H1 (cell line): ENCODE data around the gene CNOT3. TPM values are rescaled to one million over a fixed set of nuclear protein-coding genes. Genes with fewer than 3 reads are reported as not detected.

ENCODE experiments used
- CTCF ChIA-PET: fragments of 300-600 bp; sonication (Branson Sonifier 250); formaldehyde crosslinking; loops from one replicate; lab custom pipeline; 2021; ENCODE audit not compliant: partially characterized antibody; lab: Charles Lee
- POLR2A ChIA-PET: fragments of 300-600 bp; sonication (Branson Sonifier 250); formaldehyde crosslinking; loops from one replicate; lab custom pipeline; 2021; ENCODE audit warnings: inconsistent platforms; ENCODE audit not compliant: partially characterized antibody; lab: Charles Lee
- DNase-seq, 2 experiments: peaks; one replicate each; pipeline versions ENCODE4 v3.0.0 to v3.0.0-alpha.2; 2010 to 2022; ENCODE audit warnings: low spot score in 2 of 2, low read depth in 1 of 2, mixed read lengths in 1 of 2
- FAIRE-seq: peaks from 2 replicates; lab custom pipeline; 2011; peaks lifted over from hg19 to GRCh38; lab: Jason Lieb, UNC
- H2AFZ ChIP-seq: 2 replicates; pipeline ENCODE4 v1.8.1; 2012; ENCODE audit warnings: low read length, inconsistent platforms
- H2AK5ac ChIP-seq: 2 replicates; pipeline ENCODE4 v1.6.1; 2013; ENCODE audit warnings: low read depth, low read length
- H2BK120ac ChIP-seq: replicated peaks from 2 replicates; pipeline ENCODE3; 2013; ENCODE audit warnings: low read depth, low read length, inconsistent platforms
- H2BK12ac ChIP-seq: 2 replicates; pipeline ENCODE4 v1.6.1; 2013; ENCODE audit warnings: low read depth, low read length
- H2BK15ac ChIP-seq: 2 replicates; pipeline ENCODE4 v1.6.1; 2013; ENCODE audit warnings: low read length
- H2BK20ac ChIP-seq: 2 replicates; pipeline ENCODE4 v1.6.1; 2013; ENCODE audit warnings: low read length
- H2BK5ac ChIP-seq: 2 replicates; pipeline ENCODE4 v1.6.1; 2013; ENCODE audit warnings: low read depth, low read length
- H3K14ac ChIP-seq: 2 replicates; pipeline ENCODE4 v1.6.1; 2013; ENCODE audit warnings: inconsistent platforms; ENCODE audit not compliant: insufficient read length
- H3K18ac ChIP-seq: 2 replicates; pipeline ENCODE4 v1.6.1; 2013; ENCODE audit warnings: low read length; ENCODE audit errors: extremely low read depth
- H3K23ac ChIP-seq: 2 replicates; pipeline ENCODE4 v1.6.1; 2013; ENCODE audit warnings: inconsistent platforms; ENCODE audit not compliant: insufficient read length
- H3K23me2 ChIP-seq: 2 replicates; pipeline ENCODE4 v1.6.1; 2013; ENCODE audit warnings: low read depth, low read length
- H3K27ac ChIP-seq: 2 replicates; pipeline ENCODE4 v1.6.1; 2011; ENCODE audit warnings: low read depth, low read length, inconsistent platforms
- H3K27me3 ChIP-seq, 4 experiments: replicated peaks in 1 of 4; 1 replicate in 1 of 4; 2 replicates in 3 of 4; pipeline versions ENCODE4 v1.6.1 to v1.8.1; 2011 to 2013; ENCODE audit warnings: low read length in 3 of 4, mild to moderate bottlenecking in 3 of 4, inconsistent platforms in 2 of 4, mixed read lengths in 2 of 4, moderate library complexity in 1 of 4; ENCODE audit not compliant: control insufficient read depth in 3 of 4, insufficient read depth in 3 of 4; ENCODE audit errors: extremely low read depth in 1 of 4
- H3K36me3 ChIP-seq, 4 experiments: 2 replicates each; pipeline versions ENCODE4 v1.6.1 to v1.8.1; 2011 to 2013; ENCODE audit warnings: mild to moderate bottlenecking in 4 of 4, low read length in 3 of 4, moderate library complexity in 2 of 4, control low read depth in 1 of 4, inconsistent platforms in 1 of 4; ENCODE audit not compliant: insufficient read depth in 4 of 4, control insufficient read depth in 2 of 4
- H3K4ac ChIP-seq: replicated peaks from 2 replicates; pipeline ENCODE3; 2013; ENCODE audit warnings: low read length, low read depth, mixed read lengths, inconsistent platforms; ENCODE audit not compliant: insufficient read length
- H3K4me1 ChIP-seq, 4 experiments: replicated peaks in 1 of 4; 1 replicate in 1 of 4; 2 replicates in 3 of 4; pipeline versions ENCODE4 v1.6.1 to v1.8.1; 2011 to 2013; ENCODE audit warnings: low read length in 3 of 4, inconsistent platforms in 2 of 4, mixed read lengths in 1 of 4; ENCODE audit not compliant: insufficient read depth in 4 of 4, control insufficient read depth in 3 of 4
- H3K4me2 ChIP-seq, 2 experiments: 2 replicates each; pipeline versions ENCODE4 v1.6.1 to v1.8.1; 2011 to 2013; ENCODE audit warnings: low read depth in 2 of 2, low read length in 2 of 2, control low read depth in 1 of 2, inconsistent platforms in 1 of 2, mild to moderate bottlenecking in 1 of 2; ENCODE audit not compliant: insufficient read depth in 1 of 2
- H3K4me3 ChIP-seq, 4 experiments: fragments of 200-600, 300-600 bp in 1 of 4; sonication (generic), shearing (Covaris generic), sonication (Bioruptor Twin) in 1 of 4; 2 replicates each; pipeline versions ENCODE4 v1.5.1 to v1.8.1; 2011 to 2016; ENCODE audit warnings: low read length in 4 of 4, low read depth in 3 of 4, control low read depth in 2 of 4, inconsistent platforms in 2 of 4, mild to moderate bottlenecking in 2 of 4, mixed read lengths in 1 of 4, moderate library complexity in 1 of 4; ENCODE audit not compliant: insufficient read depth in 2 of 4; ENCODE audit errors: extremely low read depth in 1 of 4
- H3K56ac ChIP-seq: replicated peaks from 2 replicates; pipeline ENCODE3; 2013; ENCODE audit warnings: low read depth, mild to moderate bottlenecking, mixed read lengths, low read length, inconsistent platforms; ENCODE audit not compliant: insufficient read length
- H3K79me1 ChIP-seq: 2 replicates; pipeline ENCODE4 v1.6.1; 2013; ENCODE audit warnings: low read depth, low read length, control low read depth
- H3K79me2 ChIP-seq, 2 experiments: 2 replicates each; pipeline versions ENCODE4 v1.6.1 to v1.8.1; 2012 to 2013; ENCODE audit warnings: low read length in 2 of 2, mild to moderate bottlenecking in 2 of 2, inconsistent platforms in 1 of 2; ENCODE audit not compliant: insufficient read depth in 2 of 2, control insufficient read depth in 1 of 2
- H3K9ac ChIP-seq, 4 experiments: replicated peaks in 1 of 4; 1 replicate in 1 of 4; 2 replicates in 3 of 4; pipeline versions ENCODE4 v1.6.1 to v1.8.1; 2011 to 2013; ENCODE audit warnings: low read depth in 3 of 4, low read length in 3 of 4, control low read depth in 2 of 4, mild to moderate bottlenecking in 2 of 4, moderate library complexity in 2 of 4, inconsistent platforms in 1 of 4; ENCODE audit errors: extremely low read depth in 1 of 4
- H3K9me3 ChIP-seq, 2 experiments: 2 replicates each; pipeline versions ENCODE4 v1.6.1 to v1.8.1; 2012 to 2013; ENCODE audit warnings: mild to moderate bottlenecking in 2 of 2, moderate library complexity in 2 of 2, control low read depth in 1 of 2, inconsistent platforms in 1 of 2, low read depth in 1 of 2, low read length in 1 of 2, mixed read lengths in 1 of 2; ENCODE audit not compliant: insufficient read depth in 2 of 2
- H4K20me1 ChIP-seq, 2 experiments: replicated peaks in 1 of 2; 2 replicates each; pipeline versions ENCODE3 to v1.8.1; 2011 to 2013; ENCODE audit warnings: inconsistent platforms in 2 of 2, low read length in 2 of 2, mild to moderate bottlenecking in 1 of 2; ENCODE audit not compliant: insufficient read depth in 2 of 2, control insufficient read depth in 1 of 2
- H4K5ac ChIP-seq: 2 replicates; pipeline ENCODE4 v1.6.1; 2013; ENCODE audit warnings: low read length, low read depth, mixed read lengths, inconsistent platforms; ENCODE audit not compliant: insufficient read length
- H4K8ac ChIP-seq: 2 replicates; pipeline ENCODE4 v1.8.0; 2013; ENCODE audit warnings: mild to moderate bottlenecking, moderate library complexity, low read length, inconsistent platforms; ENCODE audit not compliant: insufficient read depth; ENCODE audit errors: extremely low read depth
- H4K91ac ChIP-seq: replicated peaks from 2 replicates; pipeline ENCODE3; 2013; ENCODE audit warnings: low read length, mixed read lengths, inconsistent platforms; ENCODE audit not compliant: insufficient read length
- CBX5 ChIP-seq: fragments of 300-800, 300-1000 bp; sonication (generic); IDR thresholded peaks from 2 replicates; pipeline ENCODE4 v1.7.1; 2016; ENCODE audit warnings: antibody characterized with exemption, low read length, low read depth
- CHD2 ChIP-seq: IDR thresholded peaks from 2 replicates; pipeline ENCODE4 v1.6.1; 2012; ENCODE audit warnings: low read length, improper control_type of control experiment
- JUN ChIP-seq: IDR thresholded peaks from 2 replicates; pipeline ENCODE4 v1.6.1; 2011; ENCODE audit warnings: low read depth, mild to moderate bottlenecking, improper control_type of control experiment, low read length
- MAFK ChIP-seq: IDR thresholded peaks from 2 replicates; pipeline ENCODE4 v1.6.1; 2012; ENCODE audit warnings: low read depth, mild to moderate bottlenecking, improper control_type of control experiment, low read length
- NANOG ChIP-seq: IDR thresholded peaks from 2 replicates; pipeline ENCODE4 v1.6.1; 2011; ENCODE audit warnings: low read length, low read depth, mild to moderate bottlenecking, inconsistent platforms; ENCODE audit not compliant: insufficient read depth, poor library complexity, severe bottlenecking
- NRF1 ChIP-seq: IDR thresholded peaks from 2 replicates; pipeline ENCODE4 v1.6.1; 2011; ENCODE audit warnings: mild to moderate bottlenecking, low read depth, low read length, improper control_type of control experiment
- RAD21 ChIP-seq, 2 experiments: IDR thresholded peaks in 1 of 2; conservative IDR thresholded peaks in 1 of 2; 2 replicates each; pipeline ENCODE4 v1.6.1; 2011; ENCODE audit warnings: low read depth in 2 of 2, low read length in 2 of 2, improper control_type of control experiment in 1 of 2, inconsistent platforms in 1 of 2, mild to moderate bottlenecking in 1 of 2, moderate library complexity in 1 of 2
- RXRA ChIP-seq: IDR thresholded peaks from 2 replicates; pipeline ENCODE4 v1.6.1; 2011; ENCODE audit warnings: low read depth, mild to moderate bottlenecking, low read length, moderate library complexity; ENCODE audit not compliant: insufficient read depth
- SUZ12 ChIP-seq: fragments of 200-600 bp; sonication (generic); IDR thresholded peaks from 2 replicates; pipeline ENCODE4 v1.6.1; 2012; ENCODE audit warnings: mild to moderate bottlenecking, inconsistent platforms, low read length, moderate library complexity, mixed read lengths
- TEAD4 ChIP-seq: IDR thresholded peaks from 2 replicates; pipeline ENCODE4 v1.6.1; 2012; ENCODE audit warnings: low read depth, low read length, inconsistent platforms, mixed read lengths
- ZNF274 ChIP-seq: IDR thresholded peaks from 2 replicates; pipeline ENCODE4 v1.7.0; 2012; ENCODE audit warnings: low read length, borderline replicate concordance; ENCODE audit errors: extremely low read depth
- WGBS, 2 experiments: shearing (Covaris generic) in 1 of 2; methylation state at CpG; one replicate each; pipeline versions ENCODE4 v1.1.6 to v1.1.7; 2013 to 2015; ENCODE audit warnings: low lambda C conversion rate in 2 of 2, mixed read lengths in 2 of 2, inconsistent platforms in 1 of 2, low coverage in 1 of 2, missing lambda C conversion rate in 1 of 2; ENCODE audit not compliant: insufficient replicate concordance in 2 of 2, insufficient coverage in 1 of 2, insufficient read length in 1 of 2; ENCODE audit errors: extremely low coverage in 1 of 2, missing lambda C conversion rate in 1 of 2; 5-methylcytosine and 5-hydroxymethylcytosine counted together
- polyA plus RNA-seq, 7 experiments: library from polyadenylated mRNA; depleted of rRNA in 3 of 7; stranded (reverse) in 5 of 7; unstranded in 2 of 7; fragments of >200 nt in 5 of 7; fragments of 200-250 nt in 2 of 7; gene quantifications; 1 replicate in 5 of 7; 2 replicates in 1 of 7; 4 replicates in 1 of 7; pipeline versions ENCODE4 v1.2.1 to v1.2.3, GENCODE V29; 2011 to 2013; ENCODE audit warnings: missing spikeins in 2 of 7, mixed read lengths in 2 of 7
- total RNA-seq: library from RNA; stranded (reverse); fragmentation: NEBNext Ultra II Directional; extraction: Animal tissue kit (Norgen Biotek cat#: 25700); gene quantifications from 2 replicates; pipeline ENCODE4 v1.2.1, GENCODE V29; 2021
- TF ChIP-seq, protein P1 (sequence below): IDR thresholded peaks from 2 replicates; pipeline ENCODE4 v1.6.1; 2011; ENCODE audit warnings: low read depth, mild to moderate bottlenecking, low read length; ENCODE audit not compliant: insufficient read depth

Gene CNOT3
- total and polyA plus RNA-seq, 2 of the 8 experiments (the other 6 are each of a cell fraction or from before 2014, with no cell fraction given) = 21.2 to 86.4 TPM

DNA sequence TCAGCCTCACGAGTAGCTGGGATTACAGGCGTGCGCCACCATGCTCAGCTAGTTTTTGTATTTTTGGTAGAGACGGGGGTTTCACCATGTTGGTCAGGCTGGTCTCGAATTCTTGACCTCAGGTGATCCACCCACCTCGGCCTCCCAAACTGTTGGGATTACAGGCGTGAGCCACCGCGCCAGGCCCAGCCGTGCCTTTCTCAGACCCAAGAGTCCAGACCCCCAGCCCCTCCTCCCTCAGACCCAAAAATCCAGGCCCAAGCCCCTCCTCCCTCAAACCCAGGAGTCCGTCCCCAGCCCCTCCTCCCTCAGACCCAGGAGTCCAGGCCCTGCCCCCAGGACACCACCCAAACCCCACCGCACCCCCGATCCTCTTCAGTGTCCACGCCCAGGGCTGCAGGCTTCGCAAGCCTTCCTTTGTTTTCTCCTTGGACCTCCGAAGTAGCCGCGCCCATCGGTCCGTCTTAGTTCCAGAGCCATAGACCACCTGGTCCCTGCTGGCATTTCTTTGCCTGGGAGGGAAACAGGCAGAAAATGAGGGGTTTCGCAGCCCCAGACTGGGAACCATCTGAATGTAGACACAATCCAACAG, 31.7 kb downstream of the CNOT3 start:
- Histone ChIP-seq H2BK20ac (no peak overlapping the region), H3K4ac (no peak overlapping the region), H3K36me3 (no peaks in the 10 kb centered on the region), H3K18ac (no peak overlapping the region), H2BK15ac (no peak overlapping the region), H4K5ac (no peak overlapping the region), H2BK120ac (no peak overlapping the region), H3K4me2 (no peak overlapping the region), H3K4me1 (peaks cover 0 to 12% (median 6%) of the 10 kb centered on the region in 4 experiments; a peak in 6 of 7 replicates), H3K79me1 (no peaks in the 10 kb centered on the region), H3K79me2 (no peaks in the 10 kb centered on the region), H2AK5ac (no peak overlapping the region), H2BK5ac (no peak overlapping the region), H3K27ac (no peak overlapping the region), H3K9me3 (no peaks in the 10 kb centered on the region), H3K4me3 (no peak overlapping the region), H3K27me3 (0 out of 7 replicates have a peak, but pooled peaks cover 0 to 2% (median 0%) of the 10 kb centered on the region in 4 experiments), H2BK12ac (no peak overlapping the region), H3K23ac (no peak overlapping the region), H4K20me1 (peaks cover 1 to 3% of the 10 kb centered on the region in 2 experiments), H2AFZ (no peak overlapping the region), H4K8ac (no peak overlapping the region), H3K14ac (no peak overlapping the region), H4K91ac (no peak overlapping the region), H3K9ac (no peak overlapping the region), H3K56ac (no peak overlapping the region), H3K23me2 (peaks cover 4% of the 10 kb centered on the region; the same call in 1 of the 2 replicates)
- FAIRE-seq (no peak), DNase-seq (no peak)
- WGBS, 2 experiments = 92% methylated on average over 14 of the region's 21 CpGs; no CpG with 5 or more reads in 1 of the 2 experiments
- ChIA-PET CTCF (interaction anchor here (0.7 to 1.6 kb wide), 6 partner anchors 11 to 1092 kb away, joined by 3 to 5 read pairs (median 4); partner anchors contain the start of gene MBOAT7), POLR2A (interaction anchor here (1.0 to 3.5 kb wide), 6 partner anchors 17 to 91 kb away, joined by 3 to 11 read pairs (median 3); partner anchors contain the start of gene MBOAT7)
- TF ChIP-seq CBX5 (no peak), ZNF274 (no peak), MAFK (no peak), TEAD4 (no peak), JUN (no peak), RAD21 (IDR thresholded peaks at IDR 0.05 in 1 of 2, conservative IDR thresholded peaks at IDR 0.05 in 1 of 2; ENCODE audit: low read depth in 2 of 2, low read length in 2 of 2) (no peak), NRF1 (no peak), CHD2 (no peak), RXRA (no peak), SUZ12 (no peak), NANOG (no peak)
- TF ChIP-seq, protein P1, sequence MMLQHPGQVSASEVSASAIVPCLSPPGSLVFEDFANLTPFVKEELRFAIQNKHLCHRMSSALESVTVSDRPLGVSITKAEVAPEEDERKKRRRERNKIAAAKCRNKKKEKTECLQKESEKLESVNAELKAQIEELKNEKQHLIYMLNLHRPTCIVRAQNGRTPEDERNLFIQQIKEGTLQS = no peak
